OCI-LY7 (cell line): Measurements from ENCODE around the gene TXNDC11.

ENCODE experiments used
- EZH2phosphoT487 ChIP-seq: fragments of 200-600 bp; sonication (generic); IDR thresholded peaks from 2 replicates; pipeline ENCODE4 v1.6.1; 2018; ENCODE audit warnings: low read depth, borderline replicate concordance, mild to moderate bottlenecking, mixed run types, antibody characterized with exemption, low read length, moderate library complexity, mixed read lengths
- TF ChIP-seq, protein P1 (sequence below): fragments of 200-600 bp; sonication (generic); conservative IDR thresholded peaks from 2 replicates; pipeline ENCODE4 v1.5.1; 2014; ENCODE audit warnings: mild to moderate bottlenecking, antibody characterized with exemption, low read length, moderate library complexity, mixed read lengths

DNA sequence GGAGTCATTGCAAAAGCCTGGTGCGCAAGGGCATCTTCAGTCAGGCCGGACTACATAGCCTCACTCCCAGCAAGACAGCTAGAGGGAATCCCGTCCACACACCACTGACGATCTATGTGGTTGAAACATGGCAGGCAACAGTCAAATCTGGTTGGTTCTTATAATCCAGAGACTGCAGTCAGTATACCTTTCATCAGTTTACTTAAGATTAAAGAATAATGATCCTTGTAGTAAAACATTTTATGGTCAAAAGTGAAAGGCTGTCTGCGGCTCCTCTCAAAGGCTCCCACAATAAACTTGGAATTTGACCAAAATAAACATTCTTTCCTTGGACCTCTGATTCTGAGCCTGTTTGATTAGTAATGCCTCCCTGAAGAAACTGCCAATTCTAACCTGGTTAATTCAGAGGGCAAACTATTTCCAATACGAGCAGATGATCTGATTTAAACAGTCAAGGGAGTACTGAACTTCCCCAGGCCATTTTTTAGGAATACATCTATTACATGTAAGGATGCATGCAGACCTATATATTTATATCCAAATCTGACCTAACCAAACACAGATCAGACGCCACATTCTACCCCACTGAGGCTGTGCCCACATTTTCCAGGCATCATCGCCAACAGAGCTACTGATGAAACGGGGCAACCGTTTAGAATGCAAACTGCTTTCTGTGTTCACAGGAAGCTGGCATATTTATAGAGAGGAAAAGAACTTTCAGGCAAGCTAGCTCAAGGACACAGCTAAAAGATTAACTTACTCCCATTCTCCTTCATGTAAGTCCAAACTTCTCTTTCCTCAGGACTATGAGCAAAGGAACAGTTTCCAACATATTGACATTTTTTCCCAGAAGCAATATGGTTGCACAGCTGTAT, 15.3 kb upstream of the TXNDC11 start:
- TF ChIP-seq, protein P1, sequence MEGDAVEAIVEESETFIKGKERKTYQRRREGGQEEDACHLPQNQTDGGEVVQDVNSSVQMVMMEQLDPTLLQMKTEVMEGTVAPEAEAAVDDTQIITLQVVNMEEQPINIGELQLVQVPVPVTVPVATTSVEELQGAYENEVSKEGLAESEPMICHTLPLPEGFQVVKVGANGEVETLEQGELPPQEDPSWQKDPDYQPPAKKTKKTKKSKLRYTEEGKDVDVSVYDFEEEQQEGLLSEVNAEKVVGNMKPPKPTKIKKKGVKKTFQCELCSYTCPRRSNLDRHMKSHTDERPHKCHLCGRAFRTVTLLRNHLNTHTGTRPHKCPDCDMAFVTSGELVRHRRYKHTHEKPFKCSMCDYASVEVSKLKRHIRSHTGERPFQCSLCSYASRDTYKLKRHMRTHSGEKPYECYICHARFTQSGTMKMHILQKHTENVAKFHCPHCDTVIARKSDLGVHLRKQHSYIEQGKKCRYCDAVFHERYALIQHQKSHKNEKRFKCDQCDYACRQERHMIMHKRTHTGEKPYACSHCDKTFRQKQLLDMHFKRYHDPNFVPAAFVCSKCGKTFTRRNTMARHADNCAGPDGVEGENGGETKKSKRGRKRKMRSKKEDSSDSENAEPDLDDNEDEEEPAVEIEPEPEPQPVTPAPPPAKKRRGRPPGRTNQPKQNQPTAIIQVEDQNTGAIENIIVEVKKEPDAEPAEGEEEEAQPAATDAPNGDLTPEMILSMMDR, result no peak
- no peak for TF ChIP-seq EZH2phosphoT487
